Upper lobe of left lung (tissue), 4 donors: ENCODE data around the gene NBAS.

Experiments
- EP300 ChIP-seq, 4 donors: sonication (generic); formaldehyde crosslinking; IDR thresholded peaks; one replicate each; pipeline ENCODE4 v1.5.1; 2017; ENCODE audit warnings: antibody characterized with exemption in 4 of 4, control low read depth in 2 of 4
- POLR2A ChIP-seq, 4 donors: fragments of 450-650 bp; IDR thresholded peaks; one replicate each; pipeline ENCODE4 v1.5.1; 2016 to 2017; ENCODE audit warnings: antibody characterized with exemption in 4 of 4, mild to moderate bottlenecking in 2 of 4

DNA sequence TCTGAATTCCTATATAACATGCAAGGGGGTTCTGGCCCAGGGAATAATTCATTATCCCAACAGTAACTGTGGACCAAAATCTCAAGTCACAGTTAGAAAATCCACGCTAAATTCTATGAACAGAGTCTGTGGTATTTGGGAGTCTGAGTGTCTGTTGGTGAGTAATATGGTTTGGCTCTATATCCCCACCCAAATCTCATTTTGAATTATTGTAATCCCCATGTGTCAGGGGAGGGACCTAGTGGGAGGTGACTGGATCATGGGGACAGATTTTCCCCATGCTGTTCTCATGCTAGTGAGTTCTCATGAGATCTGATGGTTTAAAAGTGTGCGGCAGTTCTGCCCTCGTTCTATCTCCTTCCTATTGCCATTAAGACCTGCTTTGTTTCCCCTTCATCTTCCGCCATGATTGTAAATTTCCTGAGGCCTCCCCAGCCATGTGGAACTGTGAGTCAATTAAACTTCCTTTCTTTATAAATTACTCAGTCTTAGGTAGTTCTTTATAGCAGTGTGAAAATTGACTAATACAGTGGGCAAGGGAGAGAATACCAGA lies 68.3 kb downstream of the NBAS start:
- TF ChIP-seq POLR2A (IDR thresholded peaks at IDR 0.05) = no peak
- no peak for TF ChIP-seq EP300 (IDR thresholded peaks at IDR 0.05)
